Measurements from ENCODE around the gene ZNF76. TPM values are rescaled to one million over a fixed set of nuclear protein-coding genes. Genes with fewer than 3 reads are reported as not detected.

Gene ZNF76
- 10 to 100 TPM; 41.6 to 97.2 (median 55.5) TPM for total RNA-seq

- TF ChIP-seq EP300 (IDR thresholded peaks at IDR 0.05) (peak; percentile 96 to 98), CTCF (IDR thresholded peaks at IDR 0.05) (peak in 2 of 5 experiments; percentile 86 to 90), POLR2A (IDR thresholded peaks at IDR 0.05) (peak; percentile 40 to 76)
- Histone ChIP-seq H3K27me3 (no peaks in the 10 kb centered on the region), H3K4me1 (peaks cover 0 to 45% (median 11%) of the 10 kb centered on the region in 4 donors), H3K9me3 (no peaks in the 10 kb centered on the region), H3K27ac (peak within 1 kb of the TSS; percentile 92 to 98 (median 96)), H3K4me3 (peak within 1 kb of the TSS; percentile 70 to 96 (median 87)), H3K36me3 (no peaks in the 10 kb centered on the region)
- WGBS, 2 donors: 0 to 2% methylated on average over 13 to 42 of the region's 82 CpGs
- peak; percentile 96 to 99 for DNase-seq (ENCODE audit: low spot score in 2 of 2)
Observed at GRCh38 chr6:35259194-35259947, at the start of gene ZNF76. TSS of gene ZNF76 (plus strand) at chr6:35259735. CDS start at chr6:35281152, 21,417 bp downstream.

- Histone ChIP-seq H3K36me3 (no peaks in the 10 kb centered on the region), H3K27ac (no peak overlapping the region), H3K4me3 (peak overlapping the region; percentile 36 to 59 (median 41)), H3K4me1 (peaks cover 0 to 48% (median 17%) of the 10 kb centered on the region in 4 donors), H3K9me3 (no peaks in the 10 kb centered on the region), H3K27me3 (peaks cover 0 to 75% of the 10 kb centered on the region in 2 donors)
- TF ChIP-seq POLR2A (IDR thresholded peaks at IDR 0.05): no peak
- 6 to 10% methylated on average over 40 to 49 of the region's 51 CpGs for WGBS, 2 donors
- no peak for DNase-seq (ENCODE audit: low spot score in 2 of 2)
Observed at GRCh38 chr6:35213298-35213791, 46.2 kb upstream of the ZNF76 start.

GRCh38 chr6:35213824-35214756 is 45.4 kb upstream of the ZNF76 start, which contains the start of gene SCUBE3:
TSS of gene SCUBE3 (plus strand) at chr6:35213956. CDS start at chr6:35214419, 463 bp downstream.
- WGBS, 2 donors: 1% methylated on average over 62 to 88 of the region's 89 CpGs
- no peak for DNase-seq (ENCODE audit: low spot score in 2 of 2)
- peak within 1 kb of the TSS; percentile 36 to 59 (median 41) for H3K4me3 ChIP-seq
- peaks cover 0 to 75% of the 10 kb centered on the region in 2 donors for H3K27me3 ChIP-seq
- peaks cover 0 to 48% (median 17%) of the 10 kb centered on the region in 4 donors for H3K4me1 ChIP-seq
- no peaks in the 10 kb centered on the region for H3K36me3 ChIP-seq
- peak within 1 kb of the TSS in 1 of 4 donors; percentile 38 for H3K27ac ChIP-seq
- no peak for TF ChIP-seq CTCF (IDR thresholded peaks at IDR 0.05)
- no peak for TF ChIP-seq POLR2A (IDR thresholded peaks at IDR 0.05)
- no peak for TF ChIP-seq EP300 (IDR thresholded peaks at IDR 0.05)
- no peaks in the 10 kb centered on the region for H3K9me3 ChIP-seq

GRCh38 chr6:35214869-35215664 is 44.5 kb upstream of the ZNF76 start:
- H3K4me3 ChIP-seq: peak overlapping the region in 2 of 4 donors; percentile 39 to 59
- H3K27ac ChIP-seq: no peak overlapping the region
- H3K27me3 ChIP-seq: peaks cover 0 to 67% of the 10 kb centered on the region in 2 donors
- no peak for DNase-seq (ENCODE audit: low spot score in 2 of 2)
- H3K36me3 ChIP-seq: no peaks in the 10 kb centered on the region
- TF ChIP-seq CTCF (IDR thresholded peaks at IDR 0.05): no peak
- no peak for TF ChIP-seq EP300 (IDR thresholded peaks at IDR 0.05)
- TF ChIP-seq POLR2A (IDR thresholded peaks at IDR 0.05): no peak
- 28% methylated on average over 17 to 18 of the region's 18 CpGs for WGBS, 2 donors
- peaks cover 0 to 48% (median 17%) of the 10 kb centered on the region in 4 donors for H3K4me1 ChIP-seq
- H3K9me3 ChIP-seq: no peaks in the 10 kb centered on the region
